ENCODE results near the gene DOK6. TPM values are rescaled to one million over a fixed set of nuclear protein-coding genes. Genes with fewer than 3 reads are reported as not detected.

DOK6 gene
- total RNA-seq, 4 donors from 2014 or later = 0.34 to 10.8 (median 0.52) TPM

DNA sequence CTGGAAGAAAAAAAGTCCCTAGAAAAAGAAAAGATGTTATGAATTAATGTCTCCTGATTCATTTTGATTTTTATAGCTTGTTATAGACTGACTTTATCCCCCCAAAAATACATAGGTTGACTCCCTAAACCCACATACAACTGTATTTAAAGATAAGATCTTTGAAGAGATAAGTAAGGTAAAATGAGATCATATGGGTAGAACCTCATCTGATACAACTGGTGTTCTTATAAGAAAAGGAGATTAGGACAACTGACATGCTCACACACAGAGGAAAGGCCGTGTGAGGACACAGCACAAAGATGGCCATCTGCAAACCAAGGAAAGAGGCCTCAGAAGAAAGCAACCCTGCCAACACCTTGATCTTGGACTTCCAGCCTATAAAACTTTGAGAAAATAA lies 429.5 kb downstream of the DOK6 start:
- TF ChIP-seq, protein P1, sequence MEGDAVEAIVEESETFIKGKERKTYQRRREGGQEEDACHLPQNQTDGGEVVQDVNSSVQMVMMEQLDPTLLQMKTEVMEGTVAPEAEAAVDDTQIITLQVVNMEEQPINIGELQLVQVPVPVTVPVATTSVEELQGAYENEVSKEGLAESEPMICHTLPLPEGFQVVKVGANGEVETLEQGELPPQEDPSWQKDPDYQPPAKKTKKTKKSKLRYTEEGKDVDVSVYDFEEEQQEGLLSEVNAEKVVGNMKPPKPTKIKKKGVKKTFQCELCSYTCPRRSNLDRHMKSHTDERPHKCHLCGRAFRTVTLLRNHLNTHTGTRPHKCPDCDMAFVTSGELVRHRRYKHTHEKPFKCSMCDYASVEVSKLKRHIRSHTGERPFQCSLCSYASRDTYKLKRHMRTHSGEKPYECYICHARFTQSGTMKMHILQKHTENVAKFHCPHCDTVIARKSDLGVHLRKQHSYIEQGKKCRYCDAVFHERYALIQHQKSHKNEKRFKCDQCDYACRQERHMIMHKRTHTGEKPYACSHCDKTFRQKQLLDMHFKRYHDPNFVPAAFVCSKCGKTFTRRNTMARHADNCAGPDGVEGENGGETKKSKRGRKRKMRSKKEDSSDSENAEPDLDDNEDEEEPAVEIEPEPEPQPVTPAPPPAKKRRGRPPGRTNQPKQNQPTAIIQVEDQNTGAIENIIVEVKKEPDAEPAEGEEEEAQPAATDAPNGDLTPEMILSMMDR (IDR thresholded peaks at IDR 0.05; ENCODE audit: low read depth) = no peak

DNA sequence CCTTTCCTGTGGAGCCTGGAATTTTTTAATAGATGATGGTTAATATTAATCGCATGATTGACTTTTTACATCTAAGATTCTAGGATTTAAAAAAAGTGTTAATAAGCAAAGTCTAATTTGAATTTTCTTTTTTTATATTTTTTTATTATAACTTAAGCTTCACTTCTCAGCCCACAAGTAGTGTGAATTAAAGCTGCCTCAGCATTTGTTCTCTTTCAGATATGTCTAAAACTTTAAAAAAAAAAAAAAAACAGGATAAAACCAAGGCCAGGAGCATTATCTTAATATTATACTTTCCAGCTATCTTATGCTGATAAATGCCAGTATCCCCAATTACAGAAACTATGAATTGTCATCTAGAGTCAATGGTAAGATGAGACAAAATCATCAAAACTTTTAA lies 437.3 kb downstream of the DOK6 start:
- TF ChIP-seq, protein P1 (IDR thresholded peaks at IDR 0.05; ENCODE audit: low read depth) = no peak

DNA sequence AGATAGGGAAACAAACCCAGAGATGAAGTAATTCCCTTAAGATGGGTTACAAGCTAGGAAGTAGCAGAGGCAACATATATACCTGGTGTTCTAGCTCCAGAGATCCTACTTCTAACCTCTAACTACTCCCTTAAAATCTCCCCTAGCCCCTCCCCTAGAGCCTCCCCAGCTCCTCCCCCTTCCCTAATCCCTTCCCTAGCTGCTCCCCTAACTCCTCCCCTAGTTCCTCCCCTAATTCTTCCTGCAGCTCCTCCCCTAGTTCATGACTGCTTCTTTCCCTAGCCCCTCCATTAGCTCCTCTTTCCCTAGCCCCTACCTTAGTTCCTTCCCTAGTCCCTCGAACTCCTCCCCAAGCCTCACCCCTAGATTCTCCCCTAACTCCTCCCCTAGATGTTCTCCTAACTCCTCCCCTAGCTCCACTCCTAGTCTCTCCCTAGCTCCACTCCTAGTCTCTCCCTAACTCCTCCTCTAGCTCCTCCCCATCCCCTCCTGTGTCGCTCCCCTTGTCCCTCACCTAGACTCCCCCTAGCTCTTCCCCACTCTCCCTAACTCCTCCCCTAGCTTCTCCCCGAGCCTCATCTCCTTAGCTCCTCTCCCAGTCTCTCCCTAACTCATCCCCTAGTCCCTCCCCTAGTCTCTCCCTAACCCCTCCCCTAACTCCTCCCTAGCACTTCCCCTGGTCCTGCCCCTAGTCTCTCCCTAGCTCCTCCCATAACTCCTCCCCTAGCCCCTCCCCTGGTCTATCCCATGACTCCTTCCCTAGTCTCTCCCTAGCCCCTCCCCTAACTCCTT lies 438.1 kb downstream of the DOK6 start:
- TF ChIP-seq, protein P1 (IDR thresholded peaks at IDR 0.05; ENCODE audit: low read depth) = no peak

DNA sequence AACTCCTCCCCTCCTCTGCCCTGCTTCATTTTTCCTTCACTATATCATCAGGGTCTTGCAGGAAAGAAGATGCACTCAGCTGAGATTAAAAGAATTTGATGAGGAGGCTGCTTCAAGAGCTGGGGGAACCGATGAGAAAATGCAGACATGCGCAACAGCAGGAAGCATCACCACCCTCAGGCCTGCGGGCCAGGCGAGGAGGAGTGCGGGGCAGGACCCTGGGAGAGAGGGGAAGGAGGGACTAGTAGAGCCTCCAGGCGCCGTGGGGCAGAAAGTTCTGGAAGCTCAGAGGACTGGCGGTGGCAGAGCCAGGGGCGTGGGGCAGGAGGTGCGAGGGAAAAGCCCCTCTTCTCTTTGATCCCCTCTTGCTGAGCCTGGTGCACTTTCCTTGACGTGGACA lies 438.8 kb downstream of the DOK6 start:
- TF ChIP-seq, protein P1 (IDR thresholded peaks at IDR 0.05; ENCODE audit: low read depth) = no peak

DNA sequence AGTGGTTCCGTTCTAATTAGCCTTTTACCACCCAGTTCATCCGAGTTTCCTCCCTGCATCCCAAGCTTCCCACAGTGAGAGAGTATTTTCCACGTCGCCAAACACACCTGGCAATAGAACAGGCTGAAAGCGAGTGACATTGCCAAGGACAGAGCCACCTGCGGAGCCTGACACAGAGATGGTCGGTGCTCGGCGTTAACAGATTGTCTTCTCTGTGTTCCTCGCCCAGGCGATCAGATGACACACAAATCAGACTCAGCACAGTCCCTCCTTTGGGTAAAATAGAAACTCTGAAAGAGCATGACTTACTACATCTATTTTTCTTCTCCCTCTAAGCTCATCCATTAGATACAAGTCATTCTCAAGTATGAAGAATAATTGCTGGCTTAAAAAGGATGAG lies 439.3 kb downstream of the DOK6 start:
- TF ChIP-seq, protein P1 (IDR thresholded peaks at IDR 0.05; ENCODE audit: low read depth) = no peak

DNA sequence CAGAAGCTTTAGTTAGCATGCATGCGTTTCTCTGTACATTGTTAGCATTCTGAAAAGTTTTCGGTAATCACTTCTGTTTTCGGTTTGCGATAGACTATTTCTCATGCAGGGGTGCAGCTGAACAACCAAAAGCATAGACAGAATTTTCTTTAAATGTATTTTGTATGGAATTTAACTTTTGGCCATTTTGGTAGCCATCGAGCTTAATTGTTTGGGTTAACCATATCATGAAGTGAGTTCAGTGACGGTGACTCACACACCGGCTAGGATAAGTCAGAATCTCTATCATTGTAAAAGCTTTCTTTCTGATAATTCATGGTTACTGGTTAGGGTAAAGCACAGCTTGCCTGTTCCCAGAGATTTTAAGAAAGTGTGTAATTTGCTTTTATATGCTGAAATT lies 439.8 kb downstream of the DOK6 start:
- TF ChIP-seq, protein P1 (IDR thresholded peaks at IDR 0.05; ENCODE audit: low read depth) = no peak

DNA sequence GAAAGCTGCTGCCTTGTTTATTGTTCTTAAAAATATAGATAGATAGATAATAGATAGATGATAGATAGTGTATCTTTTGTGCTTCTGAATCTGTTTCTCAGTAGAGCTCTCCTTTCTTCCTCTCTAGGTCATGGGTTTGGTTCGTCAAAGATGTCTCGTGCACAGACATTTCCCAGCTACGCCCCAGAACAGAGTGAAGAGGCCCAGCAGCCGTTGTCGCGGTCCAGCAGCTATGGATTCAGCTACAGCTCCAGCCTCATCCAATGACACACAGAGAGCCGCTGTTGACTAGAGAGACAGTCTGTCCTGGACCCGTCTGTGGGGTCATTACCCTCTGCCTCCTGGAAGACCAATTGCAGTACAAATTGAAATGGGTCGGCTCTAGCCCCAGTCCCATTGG lies 440.4 kb downstream of the DOK6 start:
- TF ChIP-seq, protein P1 (IDR thresholded peaks at IDR 0.05; ENCODE audit: low read depth) = no peak
